Right ventricle myocardium inferior (tissue), 1 donor: ENCODE results near the gene CRKL. TPM values are rescaled to one million over a fixed set of nuclear protein-coding genes. Genes with fewer than 3 reads are reported as not detected.
"Not testable (repeated sequence)": the region's sequence is repeated elsewhere in the genome, so short reads cannot be mapped to it uniquely, and the experiment has no call there.

Source experiments
- ATAC-seq: fragments of 200-7000 bp; cut with Tn5 transposase; one replicate; pipeline ENCODE4 v1.9.1; 2020; ENCODE audit warnings: mild to moderate bottlenecking, moderate library complexity
- DNase-seq: peaks from one replicate; pipeline ENCODE4 v3.0.0; 2021; ENCODE audit errors: missing footprints
- intact Hi-C: fragments of 100-400 bp; cut with DNase I; formaldehyde crosslinking; loops from one replicate; pipeline ENCODE4 v1.11.0; 2022
- total RNA-seq: library from RNA; stranded (reverse); fragmentation: NEBNext Ultra II Directional; extraction: Animal tissue kit (Norgen Biotek cat#: 25700); gene quantifications from one replicate; pipeline ENCODE4 v1.2.1, GENCODE V29; 2021
- donor health status: DM: no; HTN: yes; CAD: no; lungs with severe emphysema.

The CRKL gene
- total RNA-seq, 1 donor from 2014 or later, result 52.6 TPM

DNA sequence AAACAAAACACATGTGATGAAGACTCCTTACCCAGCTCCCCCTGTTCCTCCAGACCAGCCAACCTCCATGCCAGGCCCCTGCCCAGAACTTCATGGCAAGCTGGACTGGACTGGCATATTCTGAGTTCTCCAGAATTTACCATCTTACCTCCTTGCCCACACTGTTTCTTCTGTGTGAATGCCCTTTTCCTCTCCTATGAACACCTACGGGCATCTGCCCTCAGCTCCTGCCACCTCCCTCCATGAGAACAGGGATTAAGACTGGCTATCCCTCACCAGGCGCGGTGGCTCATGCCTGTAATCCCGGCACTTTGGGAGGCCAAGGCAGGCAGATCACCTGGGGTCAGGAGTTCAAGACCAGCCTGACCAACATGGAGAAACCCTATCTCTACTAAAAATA lies 43.4 kb downstream of the CRKL start:
- ATAC-seq (no peak), DNase-seq (no peak)
- intact Hi-C loops, result no loop called here

DNA sequence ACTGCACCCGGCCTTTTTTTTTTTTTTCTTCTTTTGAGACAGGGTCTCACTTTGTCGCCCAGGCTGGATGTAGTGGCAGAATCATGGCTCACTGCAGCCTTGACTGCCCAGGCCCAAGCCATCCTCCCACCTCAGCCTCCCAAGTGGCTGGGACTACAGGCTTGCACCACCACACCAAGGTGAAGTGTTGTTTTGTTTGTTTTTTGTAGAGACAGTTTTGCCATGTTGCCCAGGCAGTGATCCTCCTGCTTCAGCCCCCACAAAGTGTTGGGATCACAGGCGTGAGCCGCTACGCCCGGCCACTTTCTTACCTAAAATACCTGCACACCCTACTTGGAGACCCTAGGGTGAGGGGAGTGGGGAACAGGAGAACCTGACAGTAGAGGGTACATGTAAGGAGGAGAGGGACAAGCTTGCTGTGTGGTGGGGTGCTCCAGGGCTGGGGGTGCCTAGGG lies 45.3 kb downstream of the CRKL start:
- ATAC-seq (no peak), DNase-seq (no peak)
- intact Hi-C loops, result no loop called here

DNA sequence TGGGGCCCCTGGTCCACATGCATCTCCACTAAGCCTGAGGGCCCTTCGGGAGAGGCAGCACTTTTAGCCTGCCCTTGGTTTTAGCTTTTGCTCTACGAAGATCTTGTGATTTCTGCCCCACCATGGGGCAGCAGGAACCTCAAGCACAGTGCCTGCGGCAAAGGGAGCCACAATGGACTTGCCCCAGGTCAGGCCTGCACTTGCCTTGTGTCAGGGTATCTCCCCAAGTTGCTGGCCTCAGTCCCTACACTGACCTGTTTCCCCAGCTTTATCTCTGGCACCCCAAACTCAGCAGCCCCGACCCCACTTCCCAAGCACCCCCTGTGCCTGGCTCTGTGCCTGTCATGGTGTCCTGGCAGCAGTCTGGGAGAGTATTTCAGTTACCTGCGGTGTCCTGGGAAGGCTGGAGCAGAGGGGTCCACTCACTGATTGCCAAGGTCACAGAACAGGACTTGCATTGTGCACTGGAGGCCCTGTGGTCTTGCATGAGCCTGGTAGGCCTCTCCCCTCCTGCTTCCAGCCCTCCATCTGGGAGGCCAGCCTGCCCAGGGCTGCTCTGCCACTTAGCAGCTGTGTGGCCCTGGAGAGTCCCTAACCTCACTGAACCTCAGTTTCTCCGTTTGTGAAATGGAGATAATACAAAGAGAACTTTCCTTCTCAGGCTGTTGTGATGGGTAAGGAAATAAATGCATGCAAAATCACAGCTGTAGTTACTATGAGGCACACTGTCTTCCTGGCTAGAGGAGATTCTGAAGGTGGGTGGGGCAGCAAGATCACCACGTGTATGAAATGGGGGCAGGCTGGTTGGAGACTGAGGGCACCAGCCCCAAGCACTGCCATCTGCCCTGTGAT lies 46.2 kb downstream of the CRKL start:
- intact Hi-C loops, result no loop called here
- DNase-seq, result no peak
- ATAC-seq, result no peak

DNA sequence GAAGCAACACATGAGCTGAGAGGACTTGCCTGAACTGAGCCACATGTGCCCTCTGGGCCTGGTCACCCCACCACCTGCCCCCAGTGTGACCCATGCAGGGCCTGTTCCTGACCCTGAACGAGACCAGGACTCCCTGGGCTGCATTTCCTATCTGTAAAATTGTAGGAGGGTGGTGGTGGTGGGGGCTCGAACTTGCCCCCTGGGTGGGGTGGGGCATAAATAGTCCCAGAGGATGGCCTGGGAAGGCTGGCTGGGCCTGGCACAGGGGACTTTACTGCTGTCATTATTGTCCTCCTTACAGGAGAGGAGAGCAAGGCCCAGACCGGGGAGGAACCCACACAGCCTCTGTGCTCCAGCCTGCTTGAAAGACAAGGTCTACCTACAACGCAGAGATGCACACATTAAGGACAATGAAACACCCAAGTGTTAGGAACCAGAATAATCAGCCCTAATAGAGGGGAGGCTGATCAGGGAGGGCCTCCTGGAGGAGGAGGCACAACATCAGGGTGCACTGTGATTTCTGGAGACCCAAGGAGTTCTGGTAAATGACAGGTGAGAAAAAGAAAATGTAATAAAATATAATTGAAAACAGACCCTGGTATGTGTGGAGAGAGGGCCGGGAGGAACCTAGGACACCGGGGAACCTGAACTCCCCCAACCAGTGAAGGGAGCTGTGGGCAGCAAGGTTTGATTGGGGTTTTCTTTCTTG lies 47.0 kb downstream of the CRKL start:
- intact Hi-C loops, result no loop called here
- ATAC-seq (no peak), DNase-seq (no peak)

DNA sequence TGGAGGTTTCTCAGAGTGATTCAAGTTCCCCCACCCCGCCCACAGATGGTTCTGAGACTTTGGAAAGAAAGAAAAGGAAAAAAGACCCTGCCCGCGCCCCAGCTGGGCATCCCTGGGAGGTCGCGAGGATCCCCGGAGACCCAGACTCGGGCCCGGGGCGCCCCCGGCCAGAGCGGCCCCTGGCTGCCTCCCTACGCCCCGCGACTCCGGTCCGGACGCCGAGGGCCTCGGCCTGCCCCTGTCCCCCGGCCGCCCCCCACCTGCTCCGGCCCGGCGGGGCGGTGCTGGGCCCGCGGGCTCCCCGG lies 47.5 kb downstream of the CRKL start:
- intact Hi-C loops, result no loop called here
- no peak for ATAC-seq
- DNase-seq, result no peak

DNA sequence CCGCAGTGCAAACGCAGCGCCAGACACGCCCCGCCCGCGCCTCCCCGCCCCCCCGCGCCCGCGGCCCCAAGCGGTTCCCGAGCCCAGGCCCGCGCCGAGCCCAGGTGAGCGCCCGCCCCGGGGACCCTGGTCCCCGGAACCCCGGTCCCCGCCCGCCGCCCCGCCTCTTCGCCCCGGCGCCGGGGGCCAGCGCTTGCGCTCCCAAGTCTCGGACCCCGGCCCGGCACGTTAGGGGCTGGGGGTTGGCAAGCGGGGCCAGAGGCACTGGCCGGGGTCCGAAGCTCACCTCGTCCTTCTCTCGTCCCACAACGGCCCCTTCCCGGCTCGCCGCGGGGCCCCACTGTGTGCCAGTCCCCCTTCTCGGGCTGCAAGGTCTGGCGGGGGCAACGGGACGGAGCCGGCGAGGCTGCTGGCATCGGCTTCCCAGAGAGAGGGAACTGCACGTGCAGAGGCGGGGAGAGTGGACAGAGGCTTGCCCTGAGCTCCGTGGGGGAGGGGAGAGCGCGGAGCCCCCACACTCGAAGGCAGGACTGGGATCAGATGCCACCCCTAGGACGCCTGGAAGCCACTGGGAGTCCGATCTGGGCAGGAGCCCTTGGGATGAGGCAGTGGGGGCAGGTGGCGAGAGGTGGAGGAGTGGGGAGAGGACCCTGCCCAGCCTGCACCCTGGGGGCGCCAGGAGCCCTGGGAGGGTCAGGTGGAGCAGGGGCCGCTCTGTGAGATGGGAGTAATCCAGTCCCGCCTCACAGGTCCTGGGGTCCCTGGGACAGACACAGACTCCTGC lies 48.1 kb downstream of the CRKL start:
- DNase-seq, result no peak
- no peak for ATAC-seq
- intact Hi-C loops, result no loop called here

DNA sequence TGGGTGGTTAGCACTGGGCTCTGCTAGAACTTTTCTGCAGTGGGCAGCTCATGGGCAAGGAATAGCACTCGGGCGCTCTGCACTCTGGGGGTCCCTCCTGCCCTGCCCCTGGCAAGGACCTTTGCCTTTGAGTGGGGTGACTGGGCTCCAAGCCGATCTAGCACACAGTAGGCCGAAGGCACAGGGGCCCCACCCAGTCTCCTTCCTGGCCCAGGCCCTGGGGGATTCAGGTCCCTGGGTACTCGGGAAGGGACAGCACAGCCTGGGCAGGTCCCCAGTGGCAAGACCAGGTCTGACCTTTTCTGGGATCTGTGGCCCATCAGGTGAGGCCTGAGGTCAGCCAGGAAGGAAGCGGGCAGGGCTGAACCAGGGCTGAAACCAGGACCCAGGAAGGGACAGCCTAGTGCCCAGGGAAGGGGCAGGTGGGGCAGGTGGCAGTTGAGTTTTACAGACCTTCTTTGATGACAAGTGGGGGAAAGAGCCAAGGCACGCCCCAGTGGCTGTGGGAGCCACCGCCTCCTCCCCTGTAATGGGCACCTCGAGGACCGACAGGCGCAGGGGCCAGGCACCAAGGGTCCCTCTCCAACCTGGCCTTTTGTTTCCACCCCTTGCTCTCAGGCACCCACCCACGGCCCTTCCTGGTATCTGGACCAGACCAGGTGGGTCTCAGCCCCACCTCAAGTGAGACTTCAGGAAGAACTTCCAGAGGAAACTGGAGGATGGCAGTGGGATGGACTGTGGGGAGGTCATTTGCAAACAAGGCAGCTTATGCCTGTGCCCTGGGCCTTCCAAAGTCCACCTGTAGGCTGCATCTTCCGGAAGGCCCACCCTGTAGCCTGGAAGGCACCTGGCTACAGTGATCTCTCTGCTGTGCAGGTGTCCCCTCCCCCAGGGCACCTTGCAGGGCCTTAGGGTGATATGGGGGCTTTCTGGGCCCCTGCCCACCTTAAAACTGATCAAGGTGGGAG lies 49.0 kb downstream of the CRKL start:
- DNase-seq (no peak), ATAC-seq (no peak)
- intact Hi-C loops, result no loop called here

DNA sequence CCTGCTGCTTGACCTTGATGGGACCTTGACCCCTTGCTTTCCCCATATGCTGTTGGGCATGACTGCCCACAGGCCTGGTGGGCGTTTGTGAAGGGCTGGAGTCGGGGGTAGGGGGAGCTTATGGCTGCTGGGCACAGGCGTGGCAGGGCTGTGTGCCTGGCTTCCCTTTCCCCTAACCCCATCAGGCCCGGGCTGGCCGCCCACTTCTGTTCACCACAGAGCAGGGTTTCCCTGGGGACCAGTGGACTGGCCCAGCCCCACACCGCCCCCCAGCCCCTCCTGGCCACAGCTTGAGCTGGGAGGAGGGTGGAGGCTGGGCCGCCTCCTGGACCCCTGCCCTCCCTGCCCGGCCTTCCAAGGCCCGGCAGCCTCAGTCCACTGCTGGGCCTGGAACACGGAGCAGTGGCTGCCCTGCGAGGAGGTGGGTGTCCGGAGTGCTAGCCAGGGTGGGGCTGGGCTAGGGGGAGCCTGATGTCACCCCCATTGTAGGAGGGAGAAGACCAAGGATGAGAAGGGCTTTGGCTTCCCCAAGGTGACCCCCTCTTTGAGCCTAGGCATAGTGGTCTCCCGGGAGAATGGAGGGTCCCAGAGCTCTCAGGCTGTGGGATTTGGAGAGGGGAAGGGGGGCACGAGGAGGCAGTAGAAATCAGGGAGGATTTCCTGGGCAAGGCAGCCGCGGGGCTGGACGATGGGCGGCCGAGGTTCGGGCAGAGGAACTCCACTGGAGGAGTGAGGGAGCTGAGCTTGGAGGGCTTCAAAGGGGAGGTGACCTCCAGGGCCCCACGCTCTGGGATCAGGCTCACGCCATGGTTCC lies 49.9 kb downstream of the CRKL start, which contains the start of gene AIFM3:
Gene AIFM3 (plus strand): TSS at position 373 of the 814 bp plus-strand sequence. CDS start 690 bp downstream, outside the sequence.
- intact Hi-C loops, result no loop called here
- ATAC-seq (no peak), DNase-seq (no peak)

DNA sequence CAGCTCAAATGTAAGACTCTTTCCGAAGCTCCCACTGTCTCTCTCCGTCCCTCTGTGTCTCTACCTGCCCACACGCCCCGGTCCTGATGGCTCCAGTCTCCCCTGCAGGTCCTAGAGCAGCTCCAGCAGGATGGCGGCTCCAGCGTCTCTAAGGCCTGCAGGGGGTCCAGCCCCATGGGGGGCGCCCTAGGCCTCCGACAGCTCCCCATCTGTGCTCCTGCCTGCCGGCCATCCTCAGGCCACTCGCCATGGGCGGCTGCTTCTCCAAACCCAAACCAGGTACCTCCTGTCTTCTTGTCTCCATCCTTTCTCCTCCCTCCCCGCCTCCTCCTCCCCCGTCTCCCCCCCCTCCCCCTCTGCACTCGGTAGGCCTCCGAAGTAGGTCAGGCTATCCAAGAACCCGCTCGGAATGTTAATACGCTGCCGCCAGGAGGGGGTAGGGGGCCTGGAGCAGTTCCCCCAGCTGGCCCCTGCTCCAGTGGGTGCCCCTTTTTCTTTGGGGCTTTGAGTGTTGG lies 50.5 kb downstream of the CRKL start:
- intact Hi-C loops, result no loop called here
- DNase-seq, result no peak
- ATAC-seq, result no peak

DNA sequence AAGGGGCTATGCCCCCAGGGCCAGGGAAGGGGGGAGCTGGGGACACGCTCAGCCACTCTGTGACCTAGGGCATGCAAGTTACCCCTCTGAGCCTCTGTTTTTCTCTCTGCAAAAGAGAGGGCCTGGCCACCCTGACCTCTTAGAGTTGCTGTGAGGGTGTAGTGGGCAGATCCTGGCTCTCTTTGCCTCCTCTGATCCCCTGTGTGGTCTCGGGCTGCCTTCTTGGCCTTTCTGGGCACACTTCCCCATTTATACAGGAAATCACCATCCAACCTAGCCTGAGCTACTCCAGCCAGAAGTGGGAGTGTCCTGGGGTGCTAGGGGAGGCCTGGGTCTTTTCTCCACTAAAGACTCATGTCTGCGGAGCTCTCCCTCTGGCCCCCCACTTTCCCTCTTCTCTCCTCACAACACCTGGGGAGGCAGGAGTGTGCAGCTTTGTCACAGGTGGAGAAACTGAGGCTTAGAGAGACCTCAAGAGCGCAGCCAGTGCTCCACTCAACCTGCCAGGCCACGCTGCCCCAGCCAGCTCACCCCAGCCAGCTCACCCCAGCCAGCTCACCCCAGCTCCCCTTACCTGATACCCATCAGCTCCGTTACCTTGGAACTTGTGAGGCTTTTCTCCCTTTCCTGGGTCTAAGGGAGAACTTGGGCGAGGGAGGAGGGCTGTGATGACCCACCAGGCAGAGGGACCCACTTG lies 51.2 kb downstream of the CRKL start:
- intact Hi-C loops, result no loop called here
- DNase-seq (peak; percentile 59), ATAC-seq (peak; percentile 43)

DNA sequence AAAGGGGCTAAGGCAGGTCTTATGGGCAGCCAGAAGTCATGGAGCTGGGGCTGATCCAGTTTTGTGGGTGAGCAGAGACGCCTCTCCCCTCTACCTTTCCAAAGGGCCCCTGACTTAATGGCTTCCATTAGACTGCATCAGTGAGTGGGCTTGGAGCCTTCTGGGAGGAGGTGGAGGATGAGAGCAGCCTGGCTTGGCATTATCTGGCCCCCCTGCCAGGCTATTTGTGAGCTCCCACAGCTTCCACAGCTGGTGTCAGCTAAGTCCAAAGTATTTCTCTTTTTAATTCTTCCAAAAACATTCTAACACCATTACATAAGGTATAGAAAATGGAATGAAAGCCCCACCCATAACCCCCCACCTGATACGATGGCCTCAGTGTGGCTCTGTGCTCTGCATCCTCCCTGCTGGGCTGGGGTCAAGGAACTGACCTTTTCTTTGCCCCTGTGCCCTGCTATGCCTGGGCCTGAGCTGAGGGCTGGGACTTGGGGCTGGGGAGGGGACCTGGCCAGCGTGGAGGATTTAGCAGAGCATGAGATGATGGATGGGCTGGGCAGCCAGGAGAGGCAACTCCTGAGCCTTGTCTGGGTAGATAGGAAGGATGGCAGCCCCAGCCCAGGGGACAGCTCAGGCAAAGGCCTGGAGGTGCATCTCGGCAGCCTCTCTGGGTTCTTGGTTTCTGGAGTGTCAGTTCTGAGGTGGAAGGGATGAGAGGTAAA lies 53.9 kb downstream of the CRKL start:
- peak; percentile 33 for DNase-seq
- intact Hi-C loops, result no loop called here

DNA sequence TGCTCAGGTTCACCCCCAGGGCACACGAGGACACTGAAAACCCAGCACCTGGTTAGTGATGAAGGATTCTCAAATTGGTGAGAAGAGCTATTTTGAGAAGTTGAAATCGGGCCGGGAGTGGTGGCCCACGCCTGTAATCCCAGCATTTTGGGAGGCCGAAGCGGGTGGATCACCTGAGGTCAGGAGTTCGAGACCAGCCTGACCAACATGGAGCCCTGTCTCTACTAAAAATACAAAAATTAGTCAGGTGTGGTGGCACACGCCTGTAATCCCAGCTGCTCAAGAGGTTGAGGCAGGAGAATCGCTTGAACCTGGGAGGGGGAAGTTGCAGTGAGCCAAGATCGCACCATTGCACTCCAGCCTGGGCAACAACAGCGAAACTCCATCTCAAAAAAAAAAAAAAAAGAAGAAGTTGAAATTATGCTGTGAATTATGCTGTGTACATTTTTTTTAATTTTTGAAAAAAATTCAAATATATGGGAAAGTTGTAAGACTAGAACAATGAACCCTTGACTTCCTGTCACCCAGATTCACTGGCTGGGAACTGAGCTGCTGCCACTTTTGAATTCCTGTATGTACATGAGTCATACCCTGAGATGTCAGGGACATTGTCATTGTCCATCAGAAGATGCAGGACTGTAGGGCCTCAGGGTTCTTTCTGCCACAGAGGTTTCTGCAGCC lies 54.9 kb downstream of the CRKL start:
- ATAC-seq, result not testable (repeated sequence)

More for the DNA sequence above, 53.9 kb downstream of the CRKL start:
- no peak for ATAC-seq

DNA sequence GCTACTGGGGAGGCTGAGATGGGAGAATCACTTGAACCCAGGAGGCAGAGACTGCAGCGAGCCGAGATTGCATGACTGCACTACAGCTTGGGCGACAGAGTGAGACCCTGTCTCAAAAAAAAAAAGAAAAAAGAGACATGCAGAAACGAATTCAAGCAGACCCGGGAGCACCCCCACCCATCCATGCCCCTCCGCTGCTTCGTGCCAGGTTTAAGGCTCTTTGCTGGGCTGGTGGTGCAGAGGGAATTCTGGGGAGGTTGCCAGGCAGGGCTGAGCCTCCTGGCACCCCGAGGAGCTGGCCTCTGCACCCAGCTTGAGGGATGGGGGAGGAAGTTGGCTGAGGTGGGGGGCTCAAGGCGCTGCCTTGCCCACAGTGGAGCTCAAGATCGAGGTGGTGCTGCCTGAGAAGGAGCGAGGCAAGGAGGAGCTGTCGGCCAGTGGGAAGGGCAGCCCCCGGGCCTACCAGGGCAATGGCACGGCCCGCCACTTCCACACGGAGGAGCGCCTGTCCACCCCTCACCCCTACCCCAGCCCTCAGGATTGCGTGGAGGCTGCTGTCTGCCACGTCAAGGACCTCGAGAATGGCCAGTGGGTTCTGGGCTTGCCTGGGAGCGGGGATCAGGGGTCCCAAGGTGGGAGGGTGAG lies 55.8 kb downstream of the CRKL start:
- intact Hi-C loops, result no loop called here
- ATAC-seq (no peak), DNase-seq (peak; percentile 37)

More for the DNA sequence above, 54.9 kb downstream of the CRKL start:
- DNase-seq, result peak; percentile 11
- intact Hi-C loops, result not testable (repeated sequence)

DNA sequence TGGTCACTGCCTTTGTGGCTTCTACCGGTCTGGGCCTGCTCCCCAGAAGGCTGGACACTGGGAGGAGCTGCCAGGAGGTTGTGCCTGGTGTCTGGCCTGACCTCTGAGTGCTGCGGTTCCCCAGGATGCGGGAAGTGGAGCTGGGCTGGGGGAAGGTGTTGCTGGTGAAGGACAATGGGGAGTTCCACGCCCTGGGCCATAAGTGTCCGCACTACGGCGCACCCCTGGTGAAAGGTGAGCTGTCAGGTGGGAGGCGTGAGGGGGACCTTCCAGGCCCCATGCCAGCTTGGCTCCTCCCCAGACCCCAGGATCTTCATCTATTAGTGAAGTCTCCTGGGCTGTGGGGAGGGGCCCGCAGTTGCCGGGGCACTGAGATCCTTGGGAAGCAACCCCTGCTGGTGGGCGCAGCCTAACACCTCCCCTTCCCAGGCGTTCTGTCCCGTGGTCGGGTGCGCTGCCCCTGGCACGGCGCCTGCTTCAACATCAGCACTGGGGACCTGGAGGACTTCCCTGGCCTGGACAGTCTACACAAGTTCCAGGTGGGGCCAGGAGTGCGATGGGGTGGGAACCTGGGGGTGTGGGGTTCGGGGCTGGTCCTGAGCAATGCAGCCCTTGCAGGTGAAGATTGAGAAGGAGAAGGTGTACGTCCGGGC lies 56.6 kb downstream of the CRKL start:
- DNase-seq (peak; percentile 65), ATAC-seq (no peak)
- intact Hi-C loops, result no loop called here
